GM12878 (cell line): Measurements from ENCODE around the gene PTPRB. TPM values are rescaled to one million over a fixed set of nuclear protein-coding genes. Genes with fewer than 3 reads are reported as not detected.

Experiments
- ATAC-seq: fragments of 200-7000 bp; cut with Tn5 transposase; 3 replicates; pipeline ENCODE4 v1.9.1; 2020; ENCODE audit warnings: mild to moderate bottlenecking, moderate library complexity
- BruUV-seq: library from RNA; stranded (reverse); fragments of 400-500 nt; replicated peaks from 2 replicates; lab custom pipeline; 2021; lab: Mats Ljungman, UMichigan
- CTCF ChIA-PET: fragments of 300-600 bp; sonication (Branson Sonifier 250); formaldehyde crosslinking; extraction: SDS; loops from one replicate; lab custom pipeline; 2021; ENCODE audit warnings: inconsistent platforms; lab: Yijun Ruan, JAX
- POLR2A ChIA-PET: fragments of 350-600 bp; formaldehyde crosslinking; extraction: SDS; loops from one replicate; lab custom pipeline; 2021; ENCODE audit warnings: inconsistent platforms; lab: Charles Lee
- RAD21 ChIA-PET: fragments of 300-600 bp; sonication (Branson Sonifier 250); formaldehyde crosslinking; loops from one replicate; lab custom pipeline; 2023; ENCODE audit warnings: antibody characterized with exemption; ENCODE audit not compliant: unreplicated experiment; lab: Charles Lee
- SMC1A ChIA-PET: fragments of 300-600 bp; sonication (Branson Sonifier 250); formaldehyde crosslinking; loops from one replicate; lab custom pipeline; 2023; ENCODE audit not compliant: unreplicated experiment, uncharacterized antibody; lab: Charles Lee
- DNase-seq: peaks from one replicate; pipeline ENCODE4 v3.0.0-alpha.2; 2011; ENCODE audit warnings: low read depth, low spot score
- FAIRE-seq: peaks from 3 replicates; lab custom pipeline; 2011; peaks lifted over from hg19 to GRCh38; lab: Jason Lieb, UNC
- H2AFZ ChIP-seq: 2 replicates; pipeline ENCODE4 v1.6.0; 2011; ENCODE audit warnings: low read depth, low read length, control low read depth; ENCODE audit not compliant: control insufficient read depth
- H3K27ac ChIP-seq: 2 replicates; pipeline ENCODE4 v1.5.1; 2011; ENCODE audit warnings: control low read depth; ENCODE audit not compliant: control insufficient read depth, insufficient read depth
- H3K27me3 ChIP-seq, 2 experiments: replicated peaks in 1 of 2; 2 replicates each; pipeline versions ENCODE4 v1.6.0 to v1.6.1; 2011; ENCODE audit warnings: low read length in 1 of 2; ENCODE audit not compliant: control insufficient read depth in 2 of 2, insufficient read depth in 2 of 2
- H3K36me3 ChIP-seq, 2 experiments: 2 replicates each; pipeline ENCODE4 v1.5.1; 2011; ENCODE audit warnings: low read length in 1 of 2; ENCODE audit not compliant: control insufficient read depth in 2 of 2, insufficient read depth in 2 of 2
- H3K4me1 ChIP-seq: 2 replicates; pipeline ENCODE4 v1.6.1; 2011; ENCODE audit warnings: mild to moderate bottlenecking, low read length, moderate library complexity, mixed read lengths; ENCODE audit not compliant: control insufficient read depth, insufficient read depth
- H3K4me2 ChIP-seq: 2 replicates; pipeline ENCODE4 v1.6.0; 2011; ENCODE audit warnings: control low read depth; ENCODE audit not compliant: control insufficient read depth, insufficient read depth
- H3K4me3 ChIP-seq: fragments of 200-600 bp; sonication (generic); 2 replicates; pipeline ENCODE4 v1.5.1; 2016
- H3K79me2 ChIP-seq: 2 replicates; pipeline ENCODE4 v1.6.0; 2011; ENCODE audit warnings: low read length; ENCODE audit not compliant: control insufficient read depth, insufficient read depth
- H3K9ac ChIP-seq: 2 replicates; pipeline ENCODE4 v1.8.0; 2011; ENCODE audit warnings: low read length, control low read depth, mixed read lengths; ENCODE audit not compliant: control insufficient read depth, insufficient read depth
- H3K9me3 ChIP-seq: replicated peaks from 3 replicates; pipeline ENCODE4 v1.5.1; 2011; ENCODE audit warnings: mild to moderate bottlenecking, low read length; ENCODE audit not compliant: control insufficient read depth, insufficient read depth
- H4K20me1 ChIP-seq: 2 replicates; pipeline ENCODE4 v1.6.0; 2011; ENCODE audit not compliant: control insufficient read depth, insufficient read depth
- BRCA1 ChIP-seq: IDR thresholded peaks from 2 replicates; pipeline ENCODE4 v1.6.1; 2011; ENCODE audit warnings: low read depth, low read length, improper control_type of control experiment
- KLF5 ChIP-seq: fragments of 450-650 bp; IDR thresholded peaks from 2 replicates; pipeline ENCODE4 v1.6.1; 2014; ENCODE audit warnings: mild to moderate bottlenecking; ENCODE audit not compliant: partially characterized antibody
- MYC ChIP-seq: IDR thresholded peaks from 2 replicates; pipeline ENCODE4 v1.6.1; 2011; ENCODE audit warnings: mild to moderate bottlenecking, low read length, moderate library complexity, inconsistent platforms; ENCODE audit not compliant: insufficient read depth, insufficient replicate concordance, insufficient read length, severe bottlenecking
- NBN ChIP-seq: fragments of 450-650 bp; IDR thresholded peaks from 2 replicates; pipeline ENCODE4 v1.6.1; 2016
- PAX5 ChIP-seq: IDR thresholded peaks from 2 replicates; pipeline ENCODE4 v1.6.1; 2011; ENCODE audit warnings: low read depth, low read length, borderline replicate concordance
- YY1 ChIP-seq: IDR thresholded peaks from 2 replicates; pipeline ENCODE4 v1.6.1; 2011; ENCODE audit warnings: low read depth, mild to moderate bottlenecking, low read length
- ZZZ3 ChIP-seq: IDR thresholded peaks from 2 replicates; pipeline ENCODE4 v1.6.1; 2011; ENCODE audit warnings: low read depth; ENCODE audit not compliant: control insufficient read depth, insufficient read length
- WGBS: methylation state at CpG from one replicate; pipeline ENCODE4 v1.1.6; 2016; ENCODE audit warnings: low lambda C conversion rate; ENCODE audit not compliant: insufficient replicate concordance, insufficient coverage; ENCODE audit errors: missing lambda C conversion rate; 5-methylcytosine and 5-hydroxymethylcytosine counted together
- in situ Hi-C: fragments of 300-500 bp; cut with MboI; formaldehyde crosslinking; loops from 9 replicates; pipeline ENCODE4 v1.14.3; 2018; ENCODE audit warnings: mixed read lengths
- intact Hi-C: fragments of 100-400 bp; cut with micrococcal nuclease; formaldehyde crosslinking; loops from one replicate; pipeline ENCODE4 v1.14.2; 2022; ENCODE audit not compliant: unreplicated experiment
- polyA plus RNA-seq, 11 experiments: library from polyadenylated mRNA; depleted of rRNA in 4 of 11; unstranded in 6 of 11; stranded (reverse) in 5 of 11; fragments of >200 nt; fragmentation: Nextera tagmentation in 4 of 11; fragmentation: Illumina TruSeq in 1 of 11; extraction: Ambion mirVana in 4 of 11; extraction: Trizol in 1 of 11; gene quantifications; 1 replicate in 1 of 11; 2 replicates in 10 of 11; pipeline versions ENCODE4 v1.2.1 to v1.2.3, GENCODE V29; 2011 to 2016; ENCODE audit warnings: inconsistent platforms in 2 of 11, missing spikeins in 2 of 11, low read depth in 1 of 11
- total RNA-seq, 4 experiments: library from RNA; depleted of rRNA in 3 of 4; stranded (reverse); fragments of >200 nt in 3 of 4; fragmentation: Illumina TruSeq in 1 of 4; extraction: Trizol in 1 of 4; gene quantifications; 2 replicates each; pipeline versions ENCODE4 v1.2.1 to v1.2.3, GENCODE V29; 2013 to 2021
- TF ChIP-seq, protein P1 (sequence below): fragments of 450-650 bp; IDR thresholded peaks from 2 replicates; pipeline ENCODE4 v1.6.1; 2018; ENCODE audit warnings: mild to moderate bottlenecking, low read depth, moderate library complexity; ENCODE audit not compliant: partially characterized antibody

PTPRB gene
- total and polyA plus RNA-seq, 10 of the 15 experiments (the other 5 are each of a cell fraction or from before 2014, with no cell fraction given): 0.03 to 0.35 (median 0.05) TPM

DNA sequence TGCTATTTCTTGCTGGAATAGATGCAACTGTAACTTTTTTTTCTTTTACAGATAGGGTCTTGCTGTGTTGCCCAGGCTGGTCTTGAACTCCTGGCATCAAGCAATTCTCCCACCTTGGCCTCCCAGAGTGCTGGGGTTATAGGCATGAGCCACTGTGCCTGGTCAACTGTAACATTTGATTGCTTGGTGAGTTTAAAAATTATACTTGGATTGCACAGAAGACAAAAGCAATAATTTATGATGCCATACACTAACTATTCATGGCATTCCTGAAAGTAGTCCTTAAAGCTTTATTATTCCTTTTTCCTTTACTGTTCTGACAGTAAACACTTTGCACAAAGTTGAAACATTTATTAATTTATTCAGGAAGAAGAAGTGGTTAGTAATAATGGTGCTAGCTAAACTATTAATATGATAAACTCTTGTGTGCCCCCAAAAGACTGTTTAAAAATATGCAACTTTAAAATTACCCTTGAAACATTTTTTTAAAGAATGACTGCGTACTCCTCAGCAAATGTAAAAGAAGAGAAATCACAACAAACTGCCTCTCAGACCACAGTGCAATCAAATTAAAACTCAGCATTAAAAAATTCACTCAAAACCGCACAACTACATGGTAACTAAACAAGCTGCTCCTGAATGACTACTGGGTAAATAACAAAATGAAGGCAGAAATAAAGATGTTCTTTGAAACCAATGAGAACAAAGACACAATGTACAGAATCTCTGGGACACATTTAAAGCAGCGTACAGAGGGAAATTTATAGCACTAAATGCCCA lies 8.3 kb downstream of the PTPRB start:
- 22% methylated on average over 3 of the region's 3 CpGs for WGBS
- DNase-seq (no peak), ATAC-seq (no peak), FAIRE-seq (no peak)
- Histone ChIP-seq H3K27me3 (no peaks in the 10 kb centered on the region), H3K4me3 (no peak overlapping the region), H3K79me2 (no peaks in the 10 kb centered on the region), H3K36me3 (no peaks in the 10 kb centered on the region), H3K9me3 (no peaks in the 10 kb centered on the region), H3K4me2 (no peak overlapping the region), H3K9ac (no peak overlapping the region), H4K20me1 (no peaks in the 10 kb centered on the region), H3K4me1 (no peaks in the 10 kb centered on the region), H2AFZ (no peak overlapping the region), H3K27ac (no peak overlapping the region)
- intact Hi-C loops (no loop called here), in situ Hi-C loops (no loop called here)
- TF ChIP-seq, protein P1, sequence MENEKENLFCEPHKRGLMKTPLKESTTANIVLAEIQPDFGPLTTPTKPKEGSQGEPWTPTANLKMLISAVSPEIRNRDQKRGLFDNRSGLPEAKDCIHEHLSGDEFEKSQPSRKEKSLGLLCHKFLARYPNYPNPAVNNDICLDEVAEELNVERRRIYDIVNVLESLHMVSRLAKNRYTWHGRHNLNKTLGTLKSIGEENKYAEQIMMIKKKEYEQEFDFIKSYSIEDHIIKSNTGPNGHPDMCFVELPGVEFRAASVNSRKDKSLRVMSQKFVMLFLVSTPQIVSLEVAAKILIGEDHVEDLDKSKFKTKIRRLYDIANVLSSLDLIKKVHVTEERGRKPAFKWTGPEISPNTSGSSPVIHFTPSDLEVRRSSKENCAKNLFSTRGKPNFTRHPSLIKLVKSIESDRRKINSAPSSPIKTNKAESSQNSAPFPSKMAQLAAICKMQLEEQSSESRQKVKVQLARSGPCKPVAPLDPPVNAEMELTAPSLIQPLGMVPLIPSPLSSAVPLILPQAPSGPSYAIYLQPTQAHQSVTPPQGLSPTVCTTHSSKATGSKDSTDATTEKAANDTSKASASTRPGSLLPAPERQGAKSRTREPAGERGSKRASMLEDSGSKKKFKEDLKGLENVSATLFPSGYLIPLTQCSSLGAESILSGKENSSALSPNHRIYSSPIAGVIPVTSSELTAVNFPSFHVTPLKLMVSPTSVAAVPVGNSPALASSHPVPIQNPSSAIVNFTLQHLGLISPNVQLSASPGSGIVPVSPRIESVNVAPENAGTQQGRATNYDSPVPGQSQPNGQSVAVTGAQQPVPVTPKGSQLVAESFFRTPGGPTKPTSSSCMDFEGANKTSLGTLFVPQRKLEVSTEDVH: no peak
- TF ChIP-seq ZZZ3 (no peak), KLF5 (no peak), BRCA1 (no peak), MYC (no peak), YY1 (no peak), PAX5 (no peak), NBN (no peak)
- SMC1A ChIA-PET: interaction anchor here (1.9 kb wide), 1 partner anchor 728 kb away, joined by 4 read pairs; no protein-coding TSS in a partner anchor
- no TSS peak for BruUV-seq
- POLR2A ChIA-PET: no interaction called here
- RAD21 ChIA-PET: no interaction called here
- CTCF ChIA-PET: no interaction called here
